Measurements from ENCODE around the gene HS6ST1.

DNA sequence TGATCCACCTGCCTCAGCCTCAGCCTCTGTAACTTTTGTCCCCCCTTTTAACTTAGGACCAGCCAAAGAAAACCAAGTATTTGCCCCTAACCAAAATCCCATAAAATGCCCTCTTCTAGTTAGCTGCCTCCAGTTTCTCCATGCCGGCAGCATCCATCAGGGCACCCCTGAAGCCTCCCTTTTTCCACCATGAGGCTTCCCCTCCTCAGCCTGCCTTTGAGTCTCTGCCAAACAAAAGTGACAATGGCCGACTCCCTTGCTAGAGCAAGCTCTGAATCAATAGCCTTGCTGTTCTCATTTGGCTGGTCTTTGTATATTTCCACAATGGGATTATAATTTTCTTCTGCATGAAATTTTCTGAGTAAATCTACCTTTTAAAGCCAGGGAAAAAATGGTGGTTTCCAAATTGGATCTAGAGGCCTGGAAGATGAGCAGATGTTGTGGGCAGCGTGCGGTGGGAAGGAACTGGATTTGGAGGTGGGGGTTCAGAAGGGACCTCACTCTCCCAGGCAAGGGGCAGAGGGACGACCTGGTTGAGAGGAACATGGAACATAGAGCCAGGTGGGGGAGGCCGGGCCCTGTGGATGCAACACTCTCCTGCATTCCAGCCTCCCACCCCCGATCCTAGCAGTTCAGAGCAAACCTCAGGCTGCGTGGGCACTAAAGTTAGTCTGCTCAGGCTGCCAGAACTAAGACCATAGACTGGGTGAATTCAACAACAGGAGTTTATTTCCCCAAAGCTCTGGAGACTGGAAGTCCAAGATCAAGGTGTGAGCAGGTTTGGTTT lies 80.6 kb downstream of the HS6ST1 start:
- TF ChIP-seq ESRRG (CRISPR knock-in tag; IDR thresholded peaks at IDR 0.05) (no peak), PPARA (CRISPR knock-in tag; IDR thresholded peaks at IDR 0.05; ENCODE audit: borderline replicate concordance) (no peak), ZFP30 (CRISPR knock-in tag; IDR thresholded peaks at IDR 0.05) (no peak), ZNF8 (CRISPR knock-in tag; IDR thresholded peaks at IDR 0.05) (no peak), ISL1 (CRISPR knock-in tag; IDR thresholded peaks at IDR 0.05) (no peak), ZFP3 (CRISPR knock-in tag; IDR thresholded peaks at IDR 0.05) (no peak), CSDC2 (CRISPR knock-in tag; IDR thresholded peaks at IDR 0.05) (no peak), OSR1 (CRISPR knock-in tag; IDR thresholded peaks at IDR 0.05) (no peak)
- TF ChIP-seq, protein P1, sequence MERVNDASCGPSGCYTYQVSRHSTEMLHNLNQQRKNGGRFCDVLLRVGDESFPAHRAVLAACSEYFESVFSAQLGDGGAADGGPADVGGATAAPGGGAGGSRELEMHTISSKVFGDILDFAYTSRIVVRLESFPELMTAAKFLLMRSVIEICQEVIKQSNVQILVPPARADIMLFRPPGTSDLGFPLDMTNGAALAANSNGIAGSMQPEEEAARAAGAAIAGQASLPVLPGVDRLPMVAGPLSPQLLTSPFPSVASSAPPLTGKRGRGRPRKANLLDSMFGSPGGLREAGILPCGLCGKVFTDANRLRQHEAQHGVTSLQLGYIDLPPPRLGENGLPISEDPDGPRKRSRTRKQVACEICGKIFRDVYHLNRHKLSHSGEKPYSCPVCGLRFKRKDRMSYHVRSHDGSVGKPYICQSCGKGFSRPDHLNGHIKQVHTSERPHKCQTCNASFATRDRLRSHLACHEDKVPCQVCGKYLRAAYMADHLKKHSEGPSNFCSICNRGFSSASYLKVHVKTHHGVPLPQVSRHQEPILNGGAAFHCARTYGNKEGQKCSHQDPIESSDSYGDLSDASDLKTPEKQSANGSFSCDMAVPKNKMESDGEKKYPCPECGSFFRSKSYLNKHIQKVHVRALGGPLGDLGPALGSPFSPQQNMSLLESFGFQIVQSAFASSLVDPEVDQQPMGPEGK (CRISPR knock-in tag; IDR thresholded peaks at IDR 0.05; ENCODE audit: borderline replicate concordance): no peak
